HEK293 (cell line): Measurements from ENCODE around the gene RBM22.

Source experiments
- CTCF ChIP-seq: fragments of 450-650 bp; formaldehyde crosslinking; IDR thresholded peaks from 2 replicates; pipeline ENCODE4 v1.5.1; 2016; ENCODE audit warnings: missing biosample characterization, missing genetic modification characterization
- ZNF274 ChIP-seq, 2 experiments: fragments of 200-500 bp in 1 of 2; fragments of 450-650 bp in 1 of 2; sonication (Bioruptor generic) in 1 of 2; formaldehyde crosslinking in 1 of 2; IDR thresholded peaks; 2 replicates each; pipeline versions ENCODE4 v1.5.1 to v1.6.1; 2014 to 2016; ENCODE audit warnings: borderline replicate concordance in 1 of 2, inconsistent platforms in 1 of 2, low read length in 1 of 2, missing biosample characterization in 1 of 2, missing genetic modification characterization in 1 of 2

- TF ChIP-seq CTCF (tag by site-specific recombination) (no peak), ZNF274 (IDR thresholded peaks at IDR 0.05; ENCODE audit: low read length) (no peak), ZNF274 (tag by site-specific recombination; IDR thresholded peaks at IDR 0.05; ENCODE audit: borderline replicate concordance) (no peak)
These were observed 39.8 kb downstream of the RBM22 start, which contains the start of gene MYOZ3 for GRCh38 chr5:150661086-150661485.
